Skeletal muscle tissue (tissue), 4 donors: Measurements from ENCODE around the gene IARS2. TPM values are rescaled to one million over a fixed set of nuclear protein-coding genes. Genes with fewer than 3 reads are reported as not detected.
A peak's percentile ranks its signal among the peaks of the same experiment; 100 is the strongest.
"Not testable (repeated sequence)": the region's sequence is repeated elsewhere in the genome, so short reads cannot be mapped to it uniquely, and the experiment has no call there.

Experiments used
- H3K27ac ChIP-seq: one replicate; pipeline ENCODE4 v1.7.0; 2013; ENCODE audit warnings: mild to moderate bottlenecking, low read depth, low read length, inconsistent platforms
- H3K27me3 ChIP-seq, 3 donors: one replicate each; pipeline ENCODE4 v1.7.0; 2013; ENCODE audit warnings: low read length in 3 of 3; ENCODE audit not compliant: control insufficient read depth in 3 of 3, insufficient read depth in 3 of 3
- H3K36me3 ChIP-seq, 3 donors: one replicate each; pipeline ENCODE4 v1.7.0; 2013; ENCODE audit warnings: low read length in 3 of 3; ENCODE audit not compliant: control insufficient read depth in 3 of 3, insufficient read depth in 3 of 3
- H3K4me1 ChIP-seq, 3 donors: one replicate each; pipeline ENCODE4 v1.7.0; 2013; ENCODE audit warnings: low read length in 3 of 3, mild to moderate bottlenecking in 3 of 3; ENCODE audit not compliant: control insufficient read depth in 3 of 3, insufficient read depth in 3 of 3
- H3K4me3 ChIP-seq, 3 donors: one replicate each; pipeline ENCODE4 v1.7.0; 2013; ENCODE audit warnings: low read length in 3 of 3
- H3K9ac ChIP-seq, 3 donors: one replicate each; pipeline ENCODE4 v1.7.0; 2013; ENCODE audit warnings: low read length in 3 of 3, mild to moderate bottlenecking in 3 of 3, moderate library complexity in 2 of 3, low read depth in 1 of 3
- H3K9me3 ChIP-seq, 3 donors: one replicate each; pipeline ENCODE4 v1.7.0; 2013; ENCODE audit warnings: low read length in 3 of 3; ENCODE audit not compliant: control insufficient read depth in 3 of 3
- total RNA-seq: library from RNA; depleted of rRNA; stranded (reverse); fragments of >200 nt; gene quantifications from one replicate; pipeline ENCODE4 v1.2.3, GENCODE V29; 2014
- donor health status: Osteomylitis.

IARS2 gene
- total RNA-seq, 1 donor from 2014 or later = 78.3 TPM

GRCh38 chr1:220076861-220077762 lies 16.8 kb upstream of the IARS2 start:
- Histone ChIP-seq H3K4me1 (no peaks in the 10 kb centered on the region), H3K27ac (no peak overlapping the region), H3K4me3 (no peak overlapping the region), H3K9me3 (no peaks in the 10 kb centered on the region), H3K9ac (no peak overlapping the region), H3K36me3 (peaks cover 8 to 12% (median 10%) of the 10 kb centered on the region in 3 donors), H3K27me3 (no peaks in the 10 kb centered on the region)

GRCh38 chr1:220077887-220078286 lies 16.0 kb upstream of the IARS2 start:
- peaks cover 2 to 5% (median 2%) of the 10 kb centered on the region in 3 donors for H3K36me3 ChIP-seq

GRCh38 chr1:220084460-220084859 lies 9.5 kb upstream of the IARS2 start:
- Histone ChIP-seq H3K27ac (no peak overlapping the region), H3K36me3 (no peaks in the 10 kb centered on the region), H3K9me3 (no peaks in the 10 kb centered on the region), H3K4me1 (peaks cover 0 to 2% (median 0%) of the 10 kb centered on the region in 3 donors), H3K9ac (no peak overlapping the region), H3K4me3 (no peak overlapping the region), H3K27me3 (no peaks in the 10 kb centered on the region)

More at GRCh38 chr1:220077887-220078286, 16.0 kb upstream of the IARS2 start:
- no peaks in the 10 kb centered on the region for H3K4me1 ChIP-seq
- H3K9ac ChIP-seq = no peak overlapping the region
- H3K27me3 ChIP-seq = no peaks in the 10 kb centered on the region
- no peak overlapping the region for H3K4me3 ChIP-seq
- no peaks in the 10 kb centered on the region for H3K9me3 ChIP-seq
- no peak overlapping the region for H3K27ac ChIP-seq

- H3K27me3 ChIP-seq, H3K4me1 ChIP-seq, H3K36me3 ChIP-seq, H3K9me3 ChIP-seq, H3K4me3 ChIP-seq, H3K27ac ChIP-seq, H3K9ac ChIP-seq: not testable (repeated sequence)
These were observed 7.7 kb upstream of the IARS2 start for GRCh38 chr1:220086261-220086686.

GRCh38 chr1:220089650-220090556 lies 4.0 kb upstream of the IARS2 start, which contains the start of gene BPNT1:
TSS of gene BPNT1 (minus strand) at chr1:220089788. CDS start at chr1:220079846, 9,942 bp downstream.
- Histone ChIP-seq H3K27me3 (no peaks in the 10 kb centered on the region), H3K9ac (peak within 1 kb of the TSS; percentile 71 to 87 (median 75)), H3K4me1 (peaks cover 10 to 11% (median 11%) of the 10 kb centered on the region in 3 donors), H3K9me3 (no peaks in the 10 kb centered on the region), H3K36me3 (no peaks in the 10 kb centered on the region), H3K27ac (no peak within 1 kb of the TSS), H3K4me3 (peak within 1 kb of the TSS; percentile 88 to 97 (median 94))

GRCh38 chr1:220092694-220093093 lies 1.2 kb upstream of the IARS2 start:
- no peaks in the 10 kb centered on the region for H3K9me3 ChIP-seq
- no peak overlapping the region for H3K9ac ChIP-seq
- H3K27ac ChIP-seq = no peak overlapping the region
- H3K4me3 ChIP-seq = no peak overlapping the region
- H3K27me3 ChIP-seq = no peaks in the 10 kb centered on the region
- peaks cover 0 to 8% (median 6%) of the 10 kb centered on the region in 3 donors for H3K36me3 ChIP-seq
- H3K4me1 ChIP-seq = peaks cover 11 to 18% (median 15%) of the 10 kb centered on the region in 3 donors

GRCh38 chr1:220093361-220094015 lies 444 bp upstream of the IARS2 start:
- Histone ChIP-seq H3K27ac (no peak overlapping the region), H3K4me1 (peaks cover 11 to 18% (median 15%) of the 10 kb centered on the region in 3 donors), H3K4me3 (peak overlapping the region; percentile 22 to 69 (median 45)), H3K27me3 (no peaks in the 10 kb centered on the region), H3K9ac (no peak overlapping the region), H3K9me3 (no peaks in the 10 kb centered on the region), H3K36me3 (peaks cover 4 to 11% (median 6%) of the 10 kb centered on the region in 3 donors)

- Histone ChIP-seq H3K9me3 (no peaks in the 10 kb centered on the region), H3K9ac (no peak overlapping the region), H3K27me3 (no peaks in the 10 kb centered on the region), H3K4me1 (peaks cover 2 to 7% (median 6%) of the 10 kb centered on the region in 3 donors), H3K36me3 (peaks cover 13 to 34% (median 32%) of the 10 kb centered on the region in 3 donors), H3K4me3 (no peak overlapping the region), H3K27ac (no peak overlapping the region)
These were observed 5.9 kb downstream of the IARS2 start for GRCh38 chr1:220099826-220100225.

GRCh38 chr1:220110473-220110872 lies 16.5 kb downstream of the IARS2 start:
- not testable (repeated sequence) for H3K4me1 ChIP-seq, H3K4me3 ChIP-seq, H3K9ac ChIP-seq, H3K27me3 ChIP-seq, H3K27ac ChIP-seq, H3K9me3 ChIP-seq
- peaks cover 13 to 49% (median 41%) of the 10 kb centered on the region in 3 donors for H3K36me3 ChIP-seq
